Measurements from ENCODE around the gene PRM1. TPM values are rescaled to one million over a fixed set of nuclear protein-coding genes. Genes with fewer than 3 reads are reported as not detected.

Gene PRM1
- total and polyA plus RNA-seq, 2 donors, result 0.34 TPM; not detected in 1

GRCh38 chr16:11268921-11269375, 12.2 kb downstream of the PRM1 start, which contains the start of gene TNP2:
Gene TNP2 (minus strand): TSS chr16:11269325. CDS start chr16:11269262, 63 bp downstream.
- DNase-seq (ENCODE audit: low read depth in 6 of 9, low spot score in 9 of 9), result no peak
- Histone ChIP-seq H3K27me3 (ENCODE audit: control insufficient read depth in 2 of 2, insufficient read depth in 1 of 2, low read length in 1 of 2) (no peaks in the 10 kb centered on the region), H3K27ac (ENCODE audit: low read depth in 1 of 2, low read length in 1 of 2) (no peak within 1 kb of the TSS), H3K4me3 (ENCODE audit: low read length in 2 of 2) (no peak within 1 kb of the TSS), H3K9me3 (ENCODE audit: control insufficient read depth in 2 of 2, insufficient read depth in 1 of 2, low read length in 1 of 2) (no peaks in the 10 kb centered on the region), H3K4me1 (ENCODE audit: control insufficient read depth in 2 of 2, insufficient read depth in 2 of 2, low read length in 2 of 2) (peaks cover 0 to 5% of the 10 kb centered on the region in 2 donors), H3K36me3 (ENCODE audit: control insufficient read depth in 2 of 2, insufficient read depth in 2 of 2, low read length in 1 of 2) (no peaks in the 10 kb centered on the region)
- 92% methylated on average over 11 of the region's 11 CpGs for WGBS

- no peak for DNase-seq (ENCODE audit: low read depth in 6 of 9, low spot score in 9 of 9)
- Histone ChIP-seq H3K27me3 (ENCODE audit: control insufficient read depth in 2 of 2, insufficient read depth in 1 of 2, low read length in 1 of 2) (no peaks in the 10 kb centered on the region), H3K4me1 (ENCODE audit: control insufficient read depth in 2 of 2, insufficient read depth in 2 of 2, low read length in 2 of 2) (peaks cover 0 to 17% of the 10 kb centered on the region in 2 donors), H3K27ac (ENCODE audit: low read depth in 1 of 2, low read length in 1 of 2) (no peak overlapping the region), H3K9me3 (ENCODE audit: control insufficient read depth in 2 of 2, insufficient read depth in 1 of 2, low read length in 1 of 2) (no peaks in the 10 kb centered on the region), H3K36me3 (ENCODE audit: control insufficient read depth in 2 of 2, insufficient read depth in 2 of 2, low read length in 1 of 2) (no peaks in the 10 kb centered on the region), H3K4me3 (ENCODE audit: low read length in 2 of 2) (no peak overlapping the region)
- WGBS, result 97% methylated on average over 7 of the region's 7 CpGs
Observed at GRCh38 chr16:11265124-11265523, 16.0 kb downstream of the PRM1 start.

- WGBS, result 81% methylated on average over 9 of the region's 9 CpGs
- H3K4me3 ChIP-seq (ENCODE audit: low read length in 2 of 2), result no peak overlapping the region
- H3K4me1 ChIP-seq (ENCODE audit: control insufficient read depth in 2 of 2, insufficient read depth in 2 of 2, low read length in 2 of 2), result peaks cover 0 to 26% of the 10 kb centered on the region in 2 donors
- H3K27me3 ChIP-seq (ENCODE audit: control insufficient read depth in 2 of 2, insufficient read depth in 1 of 2, low read length in 1 of 2), result no peaks in the 10 kb centered on the region
- H3K36me3 ChIP-seq (ENCODE audit: control insufficient read depth in 2 of 2, insufficient read depth in 2 of 2, low read length in 1 of 2), result no peaks in the 10 kb centered on the region
- H3K9me3 ChIP-seq (ENCODE audit: control insufficient read depth in 2 of 2, insufficient read depth in 1 of 2, low read length in 1 of 2), result no peaks in the 10 kb centered on the region
- no peak for DNase-seq (ENCODE audit: low read depth in 6 of 9, low spot score in 9 of 9)
- no peak overlapping the region for H3K27ac ChIP-seq (ENCODE audit: low read depth in 1 of 2, low read length in 1 of 2)
Observed at GRCh38 chr16:11264155-11264832, 16.8 kb downstream of the PRM1 start.

- H3K4me1 ChIP-seq (ENCODE audit: control insufficient read depth in 2 of 2, insufficient read depth in 2 of 2, low read length in 2 of 2), result peaks cover 5 to 31% of the 10 kb centered on the region in 2 donors
- no peaks in the 10 kb centered on the region for H3K9me3 ChIP-seq (ENCODE audit: control insufficient read depth in 2 of 2, insufficient read depth in 1 of 2, low read length in 1 of 2)
- H3K4me3 ChIP-seq (ENCODE audit: low read length in 2 of 2), result no peak overlapping the region
- peak in 1 of 9 donors; percentile 59 for DNase-seq (ENCODE audit: low read depth in 6 of 9, low spot score in 9 of 9)
- H3K27ac ChIP-seq (ENCODE audit: low read depth in 1 of 2, low read length in 1 of 2), result no peak overlapping the region
- no peaks in the 10 kb centered on the region for H3K27me3 ChIP-seq (ENCODE audit: control insufficient read depth in 2 of 2, insufficient read depth in 1 of 2, low read length in 1 of 2)
- no peaks in the 10 kb centered on the region for H3K36me3 ChIP-seq (ENCODE audit: control insufficient read depth in 2 of 2, insufficient read depth in 2 of 2, low read length in 1 of 2)
- WGBS, result 28% methylated on average over 4 of the region's 4 CpGs
Observed at GRCh38 chr16:11263737-11264136, 17.4 kb downstream of the PRM1 start.

GRCh38 chr16:11262915-11263314, 18.2 kb downstream of the PRM1 start:
- no peak for DNase-seq (ENCODE audit: low read depth in 6 of 9, low spot score in 9 of 9)
- H3K27ac ChIP-seq (ENCODE audit: low read depth in 1 of 2, low read length in 1 of 2), result no peak overlapping the region
- no peaks in the 10 kb centered on the region for H3K27me3 ChIP-seq (ENCODE audit: control insufficient read depth in 2 of 2, insufficient read depth in 1 of 2, low read length in 1 of 2)
- no peak overlapping the region for H3K4me3 ChIP-seq (ENCODE audit: low read length in 2 of 2)
- no peaks in the 10 kb centered on the region for H3K36me3 ChIP-seq (ENCODE audit: control insufficient read depth in 2 of 2, insufficient read depth in 2 of 2, low read length in 1 of 2)
- H3K4me1 ChIP-seq (ENCODE audit: control insufficient read depth in 2 of 2, insufficient read depth in 2 of 2, low read length in 2 of 2), result peaks cover 13 to 39% of the 10 kb centered on the region in 2 donors
- no peaks in the 10 kb centered on the region for H3K9me3 ChIP-seq (ENCODE audit: control insufficient read depth in 2 of 2, insufficient read depth in 1 of 2, low read length in 1 of 2)
- 96% methylated on average over 8 of the region's 8 CpGs for WGBS

GRCh38 chr16:11260596-11260966, 20.5 kb downstream of the PRM1 start:
- Histone ChIP-seq H3K4me3 (ENCODE audit: low read length in 2 of 2) (no peak overlapping the region), H3K27ac (ENCODE audit: low read depth in 1 of 2, low read length in 1 of 2) (no peak overlapping the region), H3K36me3 (ENCODE audit: control insufficient read depth in 2 of 2, insufficient read depth in 2 of 2, low read length in 1 of 2) (no peaks in the 10 kb centered on the region), H3K9me3 (ENCODE audit: control insufficient read depth in 2 of 2, insufficient read depth in 1 of 2, low read length in 1 of 2) (no peaks in the 10 kb centered on the region), H3K27me3 (ENCODE audit: control insufficient read depth in 2 of 2, insufficient read depth in 1 of 2, low read length in 1 of 2) (no peaks in the 10 kb centered on the region), H3K4me1 (ENCODE audit: control insufficient read depth in 2 of 2, insufficient read depth in 2 of 2, low read length in 2 of 2) (peaks cover 22 to 53% of the 10 kb centered on the region in 2 donors)
- 85% methylated on average over 3 of the region's 3 CpGs for WGBS
- DNase-seq (ENCODE audit: low read depth in 6 of 9, low spot score in 9 of 9), result no peak

GRCh38 chr16:11259655-11260595, 21.2 kb downstream of the PRM1 start:
- H3K4me3 ChIP-seq (ENCODE audit: low read length in 2 of 2), result no peak overlapping the region
- H3K9me3 ChIP-seq (ENCODE audit: control insufficient read depth in 2 of 2, insufficient read depth in 1 of 2, low read length in 1 of 2), result no peaks in the 10 kb centered on the region
- H3K36me3 ChIP-seq (ENCODE audit: control insufficient read depth in 2 of 2, insufficient read depth in 2 of 2, low read length in 1 of 2), result peaks cover 0 to 5% of the 10 kb centered on the region in 2 donors
- H3K27me3 ChIP-seq (ENCODE audit: control insufficient read depth in 2 of 2, insufficient read depth in 1 of 2, low read length in 1 of 2), result no peaks in the 10 kb centered on the region
- no peak overlapping the region for H3K27ac ChIP-seq (ENCODE audit: low read depth in 1 of 2, low read length in 1 of 2)
- WGBS, result 96% methylated on average over 12 of the region's 12 CpGs
- peaks cover 22 to 53% of the 10 kb centered on the region in 2 donors for H3K4me1 ChIP-seq (ENCODE audit: control insufficient read depth in 2 of 2, insufficient read depth in 2 of 2, low read length in 2 of 2)
- DNase-seq (ENCODE audit: low read depth in 6 of 9, low spot score in 9 of 9), result no peak

- peak in 6 of 9 donors; percentile 50 to 86 (median 63) for DNase-seq (ENCODE audit: low read depth in 6 of 9, low spot score in 9 of 9)
- Histone ChIP-seq H3K27me3 (ENCODE audit: control insufficient read depth in 2 of 2, insufficient read depth in 1 of 2, low read length in 1 of 2) (no peaks in the 10 kb centered on the region), H3K9me3 (ENCODE audit: control insufficient read depth in 2 of 2, insufficient read depth in 1 of 2, low read length in 1 of 2) (no peaks in the 10 kb centered on the region), H3K27ac (ENCODE audit: low read depth in 1 of 2, low read length in 1 of 2) (peak overlapping the region; percentile 22 to 66), H3K4me3 (ENCODE audit: low read length in 2 of 2) (peak overlapping the region in 1 of 2 donors; percentile 19), H3K4me1 (ENCODE audit: control insufficient read depth in 2 of 2, insufficient read depth in 2 of 2, low read length in 2 of 2) (peaks cover 25 to 54% of the 10 kb centered on the region in 2 donors), H3K36me3 (ENCODE audit: control insufficient read depth in 2 of 2, insufficient read depth in 2 of 2, low read length in 1 of 2) (peaks cover 9 to 17% of the 10 kb centered on the region in 2 donors)
- 42% methylated on average over 15 of the region's 15 CpGs for WGBS
Observed at GRCh38 chr16:11258553-11259492, 22.3 kb downstream of the PRM1 start.

Measured in thymus (tissue), 11 donors.